K562 (cell line): ENCODE measurements around the gene MPIG6B. TPM values are rescaled to one million over a fixed set of nuclear protein-coding genes. Genes with fewer than 3 reads are reported as not detected.

Source experiments
- BHLHE40 ChIP-seq: IDR thresholded peaks from 2 replicates; pipeline ENCODE4 v1.6.1; 2011; ENCODE audit warnings: low read length, improper control_type of control experiment
- CAMTA2 ChIP-seq: fragments of 250-450 bp; sonication (Bioruptor Pico); conservative IDR thresholded peaks from 2 replicates; pipeline ENCODE4 v1.5.1; 2022
- GTF2E2 ChIP-seq: fragments of 200-800 bp; sonication (Bioruptor generic); IDR thresholded peaks from 2 replicates; pipeline ENCODE4 v1.6.1; 2016; ENCODE audit warnings: missing genetic modification characterization, missing compliant biosample characterization
- MCM2 ChIP-seq: fragments of 450-650 bp; IDR thresholded peaks from 2 replicates; pipeline ENCODE4 v1.6.1; 2017; ENCODE audit warnings: low read depth, mild to moderate bottlenecking
- MCM5 ChIP-seq: fragments of 450-650 bp; IDR thresholded peaks from 2 replicates; pipeline ENCODE4 v1.6.1; 2016; ENCODE audit warnings: low read depth
- OTX1 ChIP-seq: fragments of 450-650 bp; formaldehyde crosslinking; IDR thresholded peaks from 2 replicates; pipeline ENCODE4 v1.4.0; 2022; ENCODE audit warnings: mild to moderate bottlenecking
- POLR3G ChIP-seq: IDR thresholded peaks from 2 replicates; pipeline ENCODE4 v1.6.1; 2011; ENCODE audit not compliant: insufficient read length, insufficient replicate concordance; ENCODE audit errors: extremely low read depth
- RFX1 ChIP-seq: fragments of 450-650 bp; IDR thresholded peaks from 2 replicates; pipeline ENCODE4 v1.6.1; 2016; ENCODE audit warnings: mild to moderate bottlenecking, moderate library complexity
- SNAPC5 ChIP-seq: fragments of 250-450 bp; sonication (Bioruptor Pico); IDR thresholded peaks from 2 replicates; pipeline ENCODE4 v1.8.0; 2021; ENCODE audit warnings: moderate library complexity, mild to moderate bottlenecking, inconsistent platforms
- SRSF1 ChIP-seq: fragments of 200-400 bp; formaldehyde crosslinking; IDR thresholded peaks from 2 replicates; pipeline ENCODE4 v1.6.1; 2017; ENCODE audit warnings: mild to moderate bottlenecking, low read depth, low read length, moderate library complexity
- STAT5B ChIP-seq: fragments of 250-450 bp; sonication (Bioruptor Pico); IDR thresholded peaks from 2 replicates; pipeline ENCODE4 v1.8.0; 2021; ENCODE audit warnings: mild to moderate bottlenecking, inconsistent platforms
- ZNF277 ChIP-seq: fragments of 250-450 bp; sonication (Bioruptor Pico); IDR thresholded peaks from 2 replicates; pipeline ENCODE4 v1.8.0; 2022; ENCODE audit warnings: inconsistent platforms, mild to moderate bottlenecking, moderate library complexity, borderline replicate concordance
- ZNF707 ChIP-seq: fragments of 250-450 bp; sonication (Bioruptor Pico); conservative IDR thresholded peaks from 2 replicates; pipeline ENCODE4 v1.8.0; 2022; ENCODE audit warnings: inconsistent platforms, mild to moderate bottlenecking, moderate library complexity
- polyA plus RNA-seq, 8 experiments: library from polyadenylated mRNA; depleted of rRNA in 4 of 8; stranded (reverse) in 5 of 8; unstranded in 3 of 8; fragments of >200 nt; fragmentation: Nextera tagmentation in 2 of 8; fragmentation: Illumina TruSeq in 1 of 8; extraction: Ambion mirVana in 2 of 8; extraction: Trizol in 1 of 8; gene quantifications; 2 replicates each; pipeline versions ENCODE4 v1.2.1 to v1.2.3, GENCODE V29; 2011 to 2014; ENCODE audit warnings: inconsistent platforms in 1 of 8, missing spikeins in 1 of 8
- total RNA-seq, 7 experiments: library from RNA; depleted of rRNA in 6 of 7; stranded (reverse); fragments of >200 nt in 6 of 7; fragmentation: Illumina TruSeq in 2 of 7; extraction: Trizol in 2 of 7; gene quantifications; 2 replicates each; pipeline versions ENCODE4 v1.2.1 to v1.2.3, GENCODE V29; 2011 to 2021; ENCODE audit warnings: low replicate concordance in 1 of 7
- TF ChIP-seq, protein P1 (sequence below), 2 experiments: fragments of 450-650 bp; formaldehyde crosslinking in 1 of 2; IDR thresholded peaks; 2 replicates each; pipeline versions ENCODE4 v1.4.0 to v1.6.1; 2014 to 2020; ENCODE audit warnings: mild to moderate bottlenecking in 2 of 2, borderline replicate concordance in 1 of 2, low read depth in 1 of 2
- TF ChIP-seq, protein P2 (sequence below): fragments of 150-350 bp; conservative IDR thresholded peaks from 2 replicates; pipeline ENCODE4 v1.6.1; 2014; ENCODE audit warnings: low read length

MPIG6B gene
- total and polyA plus RNA-seq, 9 of the 15 experiments (the other 6 are each of a cell fraction or from before 2014, with no cell fraction given), result 0.11 to 1.2 (median 0.28) TPM; not detected in 1

DNA sequence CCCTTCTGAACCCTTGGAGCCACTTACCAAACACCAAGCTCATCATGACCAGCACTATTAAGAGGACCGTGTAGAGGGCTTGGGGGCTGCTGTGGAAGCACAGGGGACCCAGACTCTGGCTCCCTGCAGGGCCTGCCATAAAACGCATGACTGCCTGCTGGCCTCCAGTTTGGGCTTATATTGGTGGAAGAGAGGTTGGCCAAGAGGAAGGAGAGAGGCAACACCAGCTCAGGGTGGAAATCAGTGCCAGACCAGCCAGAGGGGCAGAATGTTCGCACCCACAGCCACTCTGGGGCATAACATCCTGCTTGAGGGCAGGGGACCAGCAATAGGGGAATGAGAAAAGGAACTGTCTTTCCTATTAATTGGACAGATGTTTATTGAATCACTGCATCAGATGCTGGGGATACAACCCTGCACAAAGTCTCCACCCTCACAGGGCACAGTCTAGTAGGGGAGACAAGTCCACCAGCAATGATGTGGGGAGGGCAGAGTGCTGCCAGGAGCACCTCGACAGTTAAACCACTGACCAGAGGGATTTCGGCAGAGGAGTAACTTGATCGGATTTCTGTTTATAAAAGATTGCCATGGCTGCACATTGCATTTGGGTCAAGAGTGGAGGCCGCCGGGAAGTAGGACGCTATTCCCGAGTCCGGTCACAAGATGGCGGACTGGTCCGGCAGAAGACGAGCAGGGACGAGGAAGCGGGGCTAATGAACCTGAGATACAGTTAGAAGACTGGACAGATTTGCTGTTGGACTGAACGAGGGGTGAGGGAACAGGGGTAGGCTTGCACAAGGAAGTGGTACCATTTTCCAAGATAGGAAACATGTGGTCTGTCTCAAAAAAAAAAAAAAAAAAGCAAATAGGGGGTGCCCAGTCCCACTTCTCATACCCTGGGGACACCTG, 42.7 kb upstream of the MPIG6B start, which contains the start of gene LY6G5C (continued):
- TF ChIP-seq, protein P1, sequence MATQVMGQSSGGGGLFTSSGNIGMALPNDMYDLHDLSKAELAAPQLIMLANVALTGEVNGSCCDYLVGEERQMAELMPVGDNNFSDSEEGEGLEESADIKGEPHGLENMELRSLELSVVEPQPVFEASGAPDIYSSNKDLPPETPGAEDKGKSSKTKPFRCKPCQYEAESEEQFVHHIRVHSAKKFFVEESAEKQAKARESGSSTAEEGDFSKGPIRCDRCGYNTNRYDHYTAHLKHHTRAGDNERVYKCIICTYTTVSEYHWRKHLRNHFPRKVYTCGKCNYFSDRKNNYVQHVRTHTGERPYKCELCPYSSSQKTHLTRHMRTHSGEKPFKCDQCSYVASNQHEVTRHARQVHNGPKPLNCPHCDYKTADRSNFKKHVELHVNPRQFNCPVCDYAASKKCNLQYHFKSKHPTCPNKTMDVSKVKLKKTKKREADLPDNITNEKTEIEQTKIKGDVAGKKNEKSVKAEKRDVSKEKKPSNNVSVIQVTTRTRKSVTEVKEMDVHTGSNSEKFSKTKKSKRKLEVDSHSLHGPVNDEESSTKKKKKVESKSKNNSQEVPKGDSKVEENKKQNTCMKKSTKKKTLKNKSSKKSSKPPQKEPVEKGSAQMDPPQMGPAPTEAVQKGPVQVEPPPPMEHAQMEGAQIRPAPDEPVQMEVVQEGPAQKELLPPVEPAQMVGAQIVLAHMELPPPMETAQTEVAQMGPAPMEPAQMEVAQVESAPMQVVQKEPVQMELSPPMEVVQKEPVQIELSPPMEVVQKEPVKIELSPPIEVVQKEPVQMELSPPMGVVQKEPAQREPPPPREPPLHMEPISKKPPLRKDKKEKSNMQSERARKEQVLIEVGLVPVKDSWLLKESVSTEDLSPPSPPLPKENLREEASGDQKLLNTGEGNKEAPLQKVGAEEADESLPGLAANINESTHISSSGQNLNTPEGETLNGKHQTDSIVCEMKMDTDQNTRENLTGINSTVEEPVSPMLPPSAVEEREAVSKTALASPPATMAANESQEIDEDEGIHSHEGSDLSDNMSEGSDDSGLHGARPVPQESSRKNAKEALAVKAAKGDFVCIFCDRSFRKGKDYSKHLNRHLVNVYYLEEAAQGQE (IDR thresholded peaks at IDR 0.05; ENCODE audit: borderline replicate concordance), result peak; percentile 95
- TF ChIP-seq, protein P1 (CRISPR knock-in tag; IDR thresholded peaks at IDR 0.05; ENCODE audit: low read depth), result no peak
- TF ChIP-seq ZNF707 (CRISPR knock-in tag) (no peak), GTF2E2 (no peak), MCM2 (no peak), STAT5B (CRISPR knock-in tag) (no peak), OTX1 (CRISPR knock-in tag) (no peak), RFX1 (no peak; the same call in 1 of the 2 replicates), ZNF277 (CRISPR knock-in tag) (no peak), SRSF1 (no peak), MCM5 (no peak), CAMTA2 (no peak), SNAPC5 (no peak), POLR3G (no peak), BHLHE40 (0 out of 2 replicates have a peak, but pooled peaks have one; percentile 20)
- TF ChIP-seq, protein P2, sequence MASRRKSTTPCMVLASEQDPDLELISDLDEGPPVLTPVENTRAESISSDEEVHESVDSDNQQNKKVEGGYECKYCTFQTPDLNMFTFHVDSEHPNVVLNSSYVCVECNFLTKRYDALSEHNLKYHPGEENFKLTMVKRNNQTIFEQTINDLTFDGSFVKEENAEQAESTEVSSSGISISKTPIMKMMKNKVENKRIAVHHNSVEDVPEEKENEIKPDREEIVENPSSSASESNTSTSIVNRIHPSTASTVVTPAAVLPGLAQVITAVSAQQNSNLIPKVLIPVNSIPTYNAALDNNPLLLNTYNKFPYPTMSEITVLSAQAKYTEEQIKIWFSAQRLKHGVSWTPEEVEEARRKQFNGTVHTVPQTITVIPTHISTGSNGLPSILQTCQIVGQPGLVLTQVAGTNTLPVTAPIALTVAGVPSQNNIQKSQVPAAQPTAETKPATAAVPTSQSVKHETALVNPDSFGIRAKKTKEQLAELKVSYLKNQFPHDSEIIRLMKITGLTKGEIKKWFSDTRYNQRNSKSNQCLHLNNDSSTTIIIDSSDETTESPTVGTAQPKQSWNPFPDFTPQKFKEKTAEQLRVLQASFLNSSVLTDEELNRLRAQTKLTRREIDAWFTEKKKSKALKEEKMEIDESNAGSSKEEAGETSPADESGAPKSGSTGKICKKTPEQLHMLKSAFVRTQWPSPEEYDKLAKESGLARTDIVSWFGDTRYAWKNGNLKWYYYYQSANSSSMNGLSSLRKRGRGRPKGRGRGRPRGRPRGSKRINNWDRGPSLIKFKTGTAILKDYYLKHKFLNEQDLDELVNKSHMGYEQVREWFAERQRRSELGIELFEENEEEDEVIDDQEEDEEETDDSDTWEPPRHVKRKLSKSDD, result no peak
